Forelimb muscle (tissue), 1 donor: Measurements from ENCODE around the gene PRPF18. TPM values are rescaled to one million over a fixed set of nuclear protein-coding genes. Genes with fewer than 3 reads are reported as not detected.
"Not testable (repeated sequence)": the region's sequence is repeated elsewhere in the genome, so short reads cannot be mapped to it uniquely, and the experiment has no call there.

Experiments
- DNase-seq: peaks from one replicate; pipeline ENCODE4 v3.0.0-alpha.2; 2013; ENCODE audit warnings: low read depth
- polyA plus RNA-seq: library from polyadenylated mRNA; unstranded; fragments of 120-200 nt; gene quantifications from one replicate; pipeline ENCODE4 v1.2.1, GENCODE V29; 2013; ENCODE audit not compliant: insufficient read length

The PRPF18 gene
- 25.5 TPM for polyA plus RNA-seq

- peak; percentile 69 for DNase-seq
Measured at GRCh38 chr10:13586676-13587355, at the start of gene PRPF18. PRPF18 (plus strand) TSS chr10:13586965; CDS start chr10:13587087, 122 bp downstream.

- DNase-seq = not testable (repeated sequence)
Measured at GRCh38 chr10:13537985-13538384, 48.8 kb upstream of the PRPF18 start.

- no peak for DNase-seq
Measured at GRCh38 chr10:13542533-13542932, 44.2 kb upstream of the PRPF18 start.

GRCh38 chr10:13550802-13551201 lies 36.0 kb upstream of the PRPF18 start:
- no peak for DNase-seq

GRCh38 chr10:13555884-13556510 lies 30.8 kb upstream of the PRPF18 start:
- no peak for DNase-seq

GRCh38 chr10:13559124-13559700 lies 27.6 kb upstream of the PRPF18 start:
- no peak for DNase-seq

- no peak for DNase-seq
Measured at GRCh38 chr10:13560597-13560996, 26.2 kb upstream of the PRPF18 start.

GRCh38 chr10:13563481-13564445 lies 23.0 kb upstream of the PRPF18 start:
- no peak for DNase-seq

- no peak for DNase-seq
Measured at GRCh38 chr10:13564576-13564975, 22.2 kb upstream of the PRPF18 start.

- no peak for DNase-seq
Measured at GRCh38 chr10:13567030-13567429, 19.7 kb upstream of the PRPF18 start.

- DNase-seq = no peak
Measured at GRCh38 chr10:13571541-13571940, 15.2 kb upstream of the PRPF18 start.

- no peak for DNase-seq
Measured at GRCh38 chr10:13573960-13574359, 12.8 kb upstream of the PRPF18 start.

- no peak for DNase-seq
Measured at GRCh38 chr10:13585195-13585751, 1.5 kb upstream of the PRPF18 start.

GRCh38 chr10:13585943-13586342 lies 822 bp upstream of the PRPF18 start:
- DNase-seq = no peak

GRCh38 chr10:13587391-13587790 lies 626 bp downstream of the PRPF18 start:
- DNase-seq = no peak

GRCh38 chr10:13589316-13589715 lies 2.6 kb downstream of the PRPF18 start:
- no peak for DNase-seq

GRCh38 chr10:13590886-13591285 lies 4.1 kb downstream of the PRPF18 start:
- no peak for DNase-seq

GRCh38 chr10:13592306-13592705 lies 5.5 kb downstream of the PRPF18 start:
- no peak for DNase-seq

GRCh38 chr10:13593535-13593934 lies 6.8 kb downstream of the PRPF18 start:
- no peak for DNase-seq

GRCh38 chr10:13594641-13595040 lies 7.9 kb downstream of the PRPF18 start:
- no peak for DNase-seq

GRCh38 chr10:13597909-13598308 lies 11.1 kb downstream of the PRPF18 start:
- DNase-seq = no peak
